ENCODE results near the gene PERM1.

DNA sequence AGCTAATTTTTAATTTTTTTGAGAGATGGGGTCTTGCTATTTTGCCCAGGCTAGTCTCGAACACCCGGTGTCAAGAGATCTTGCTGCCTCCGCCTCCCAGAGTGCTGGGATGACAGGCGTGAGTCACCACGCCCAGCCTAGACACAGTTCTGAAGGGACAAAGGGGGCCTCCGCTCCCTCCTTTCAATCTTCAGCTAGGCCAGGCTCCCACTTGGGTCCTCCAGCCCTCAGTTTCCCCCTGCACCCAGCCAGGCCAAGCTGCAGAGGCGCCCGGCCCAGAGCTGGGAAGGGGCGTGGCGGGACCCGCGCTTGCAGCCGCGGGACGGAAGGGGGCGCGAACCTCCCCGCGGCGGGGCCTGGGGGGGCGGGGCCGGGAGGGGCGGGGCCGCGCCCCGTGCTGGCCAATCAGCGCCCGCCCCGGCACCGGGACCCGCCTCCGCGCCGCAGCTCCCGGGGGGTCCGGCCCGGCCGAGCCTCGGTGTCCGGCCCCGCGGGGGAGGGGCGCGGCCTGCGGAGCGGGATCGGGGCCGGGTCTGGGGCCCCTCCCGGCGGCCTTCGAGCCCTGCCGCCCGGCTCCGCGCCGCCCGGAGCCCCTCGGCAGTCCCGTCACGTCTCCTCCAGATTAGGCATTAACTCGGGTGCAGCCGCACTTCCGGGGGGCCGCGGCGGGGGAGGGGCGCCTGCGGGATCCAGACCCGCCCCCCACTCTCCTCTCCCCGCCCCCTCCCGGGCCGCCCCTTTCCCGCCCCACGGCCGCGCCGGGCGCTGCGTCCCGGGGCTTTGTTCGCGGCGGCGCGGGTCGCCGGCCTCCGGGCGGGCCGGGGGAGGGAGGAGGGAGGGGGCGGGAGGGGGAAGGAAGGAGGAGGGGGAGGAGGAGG, 37.5 kb upstream of the PERM1 start:
- TF ChIP-seq CREB1 (IDR thresholded peaks at IDR 0.05; ENCODE audit: low read depth) (no peak), REST (IDR thresholded peaks at IDR 0.05; ENCODE audit: low read depth) (no peak), EP300 (IDR thresholded peaks at IDR 0.05; ENCODE audit: borderline replicate concordance) (no peak), TEAD4 (IDR thresholded peaks at IDR 0.05) (no peak), RAD21 (IDR thresholded peaks at IDR 0.05; ENCODE audit: low read depth) (no peak; the same call in 1 of the 2 replicates), EGR1 (IDR thresholded peaks at IDR 0.05) (no peak), MAX (IDR thresholded peaks at IDR 0.05) (no peak), NFIC (IDR thresholded peaks at IDR 0.05) (no peak), YY1 (IDR thresholded peaks at IDR 0.05; ENCODE audit: low read depth) (no peak), FOXM1 (IDR thresholded peaks at IDR 0.05; ENCODE audit: borderline replicate concordance, low read depth) (no peak), TCF12 (IDR thresholded peaks at IDR 0.05; ENCODE audit: low read depth) (no peak), CEBPB (IDR thresholded peaks at IDR 0.05) (no peak)
- TF ChIP-seq, protein P1, sequence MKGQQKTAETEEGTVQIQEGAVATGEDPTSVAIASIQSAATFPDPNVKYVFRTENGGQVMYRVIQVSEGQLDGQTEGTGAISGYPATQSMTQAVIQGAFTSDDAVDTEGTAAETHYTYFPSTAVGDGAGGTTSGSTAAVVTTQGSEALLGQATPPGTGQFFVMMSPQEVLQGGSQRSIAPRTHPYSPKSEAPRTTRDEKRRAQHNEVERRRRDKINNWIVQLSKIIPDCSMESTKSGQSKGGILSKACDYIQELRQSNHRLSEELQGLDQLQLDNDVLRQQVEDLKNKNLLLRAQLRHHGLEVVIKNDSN (IDR thresholded peaks at IDR 0.05) = no peak
